ENCODE measurements around the gene CXorf58. TPM values are rescaled to one million over a fixed set of nuclear protein-coding genes. Genes with fewer than 3 reads are reported as not detected.

The CXorf58 gene
- total and polyA plus RNA-seq, 2 of the 13 experiments (the other 11 are each of a cell fraction or from before 2014, with no cell fraction given), result not detected

DNA sequence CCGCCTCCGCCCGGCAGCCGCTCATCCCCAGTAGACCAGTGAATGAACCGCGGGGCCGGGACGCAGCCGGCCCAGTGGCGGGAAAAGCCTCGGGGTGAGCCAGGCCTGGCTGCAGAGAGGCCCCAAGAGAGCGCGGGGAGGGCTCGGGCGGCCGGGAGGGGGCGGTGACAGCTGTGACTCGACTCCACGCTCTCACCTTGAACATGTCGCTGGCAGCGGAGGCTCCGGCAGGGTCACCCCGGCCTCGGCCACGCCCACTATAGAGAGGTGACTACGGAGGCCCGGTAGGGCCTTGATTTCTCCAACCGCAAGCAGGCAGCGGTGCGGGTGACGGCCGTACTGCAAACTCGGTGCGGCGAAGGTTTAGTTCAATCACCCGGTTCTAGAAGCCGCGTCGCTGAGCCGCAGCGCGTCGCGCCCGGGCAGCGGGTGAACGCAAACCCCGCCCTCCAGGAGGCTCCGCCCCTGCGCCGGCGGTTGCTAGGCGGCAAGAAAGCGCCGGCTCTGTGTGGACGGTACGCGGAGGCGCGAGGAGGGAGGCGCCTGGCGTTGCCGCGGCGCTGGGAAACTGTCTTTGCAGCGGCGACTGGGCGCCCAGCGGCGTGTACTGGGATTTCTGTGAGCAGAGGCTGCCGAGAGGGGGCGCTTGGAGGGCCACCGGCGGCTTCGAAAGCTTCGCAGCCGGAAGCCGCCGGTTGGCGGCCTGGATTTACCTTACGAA lies at the start of gene CXorf58, which contains the start of gene APOO (continued):
- TF ChIP-seq ZNF639 (CRISPR knock-in tag; conservative IDR thresholded peaks at IDR 0.05) (peak; percentile 76; the same call in 1 of the 2 replicates), GMEB2 (CRISPR knock-in tag; IDR thresholded peaks at IDR 0.05; ENCODE audit: low read depth) (peak; percentile 26; the same call in 1 of the 2 replicates), TEAD2 (CRISPR knock-in tag; IDR thresholded peaks at IDR 0.05) (no peak), JUN (CRISPR knock-in tag; IDR thresholded peaks at IDR 0.05) (0 out of 2 replicates have a peak, but pooled peaks have one; percentile 45), ARID5B (CRISPR knock-in tag; IDR thresholded peaks at IDR 0.05) (peak; percentile 9; the same call in 1 of the 2 replicates), FOXK2 (IDR thresholded peaks at IDR 0.05) (no peak), NKX3-1 (CRISPR knock-in tag; IDR thresholded peaks at IDR 0.05) (no peak), MEIS2 (CRISPR knock-in tag; IDR thresholded peaks at IDR 0.05) (peak; percentile 60), KAT2B (IDR thresholded peaks at IDR 0.05; ENCODE audit: borderline replicate concordance, low read depth, low read length) (no peak), ZBTB4 (CRISPR knock-in tag; IDR thresholded peaks at IDR 0.05; ENCODE audit: borderline replicate concordance) (0 out of 2 replicates have a peak, but pooled peaks have one; percentile 45), GATAD1 (CRISPR knock-in tag; IDR thresholded peaks at IDR 0.05) (0 out of 2 replicates have a peak, but pooled peaks have one; percentile 40)
- TF ChIP-seq, protein P1, sequence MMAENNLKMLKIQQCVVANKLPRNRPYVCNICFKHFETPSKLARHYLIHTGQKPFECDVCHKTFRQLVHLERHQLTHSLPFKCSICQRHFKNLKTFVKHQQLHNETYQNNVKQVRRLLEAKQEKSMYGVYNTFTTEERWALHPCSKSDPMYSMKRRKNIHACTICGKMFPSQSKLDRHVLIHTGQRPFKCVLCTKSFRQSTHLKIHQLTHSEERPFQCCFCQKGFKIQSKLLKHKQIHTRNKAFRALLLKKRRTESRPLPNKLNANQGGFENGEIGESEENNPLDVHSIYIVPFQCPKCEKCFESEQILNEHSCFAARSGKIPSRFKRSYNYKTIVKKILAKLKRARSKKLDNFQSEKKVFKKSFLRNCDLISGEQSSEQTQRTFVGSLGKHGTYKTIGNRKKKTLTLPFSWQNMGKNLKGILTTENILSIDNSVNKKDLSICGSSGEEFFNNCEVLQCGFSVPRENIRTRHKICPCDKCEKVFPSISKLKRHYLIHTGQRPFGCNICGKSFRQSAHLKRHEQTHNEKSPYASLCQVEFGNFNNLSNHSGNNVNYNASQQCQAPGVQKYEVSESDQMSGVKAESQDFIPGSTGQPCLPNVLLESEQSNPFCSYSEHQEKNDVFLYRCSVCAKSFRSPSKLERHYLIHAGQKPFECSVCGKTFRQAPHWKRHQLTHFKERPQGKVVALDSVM (CRISPR knock-in tag; IDR thresholded peaks at IDR 0.05), result peak; percentile 49
- TF ChIP-seq, protein P2, sequence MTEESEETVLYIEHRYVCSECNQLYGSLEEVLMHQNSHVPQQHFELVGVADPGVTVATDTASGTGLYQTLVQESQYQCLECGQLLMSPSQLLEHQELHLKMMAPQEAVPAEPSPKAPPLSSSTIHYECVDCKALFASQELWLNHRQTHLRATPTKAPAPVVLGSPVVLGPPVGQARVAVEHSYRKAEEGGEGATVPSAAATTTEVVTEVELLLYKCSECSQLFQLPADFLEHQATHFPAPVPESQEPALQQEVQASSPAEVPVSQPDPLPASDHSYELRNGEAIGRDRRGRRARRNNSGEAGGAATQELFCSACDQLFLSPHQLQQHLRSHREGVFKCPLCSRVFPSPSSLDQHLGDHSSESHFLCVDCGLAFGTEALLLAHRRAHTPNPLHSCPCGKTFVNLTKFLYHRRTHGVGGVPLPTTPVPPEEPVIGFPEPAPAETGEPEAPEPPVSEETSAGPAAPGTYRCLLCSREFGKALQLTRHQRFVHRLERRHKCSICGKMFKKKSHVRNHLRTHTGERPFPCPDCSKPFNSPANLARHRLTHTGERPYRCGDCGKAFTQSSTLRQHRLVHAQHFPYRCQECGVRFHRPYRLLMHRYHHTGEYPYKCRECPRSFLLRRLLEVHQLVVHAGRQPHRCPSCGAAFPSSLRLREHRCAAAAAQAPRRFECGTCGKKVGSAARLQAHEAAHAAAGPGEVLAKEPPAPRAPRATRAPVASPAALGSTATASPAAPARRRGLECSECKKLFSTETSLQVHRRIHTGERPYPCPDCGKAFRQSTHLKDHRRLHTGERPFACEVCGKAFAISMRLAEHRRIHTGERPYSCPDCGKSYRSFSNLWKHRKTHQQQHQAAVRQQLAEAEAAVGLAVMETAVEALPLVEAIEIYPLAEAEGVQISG (CRISPR knock-in tag; IDR thresholded peaks at IDR 0.05), result peak; percentile 61
